Measurements from ENCODE around the gene SPATA25. TPM values are rescaled to one million over a fixed set of nuclear protein-coding genes. Genes with fewer than 3 reads are reported as not detected.

The SPATA25 gene
- total RNA-seq, 1 donor from 2014 or later, result 2.9 TPM

DNA sequence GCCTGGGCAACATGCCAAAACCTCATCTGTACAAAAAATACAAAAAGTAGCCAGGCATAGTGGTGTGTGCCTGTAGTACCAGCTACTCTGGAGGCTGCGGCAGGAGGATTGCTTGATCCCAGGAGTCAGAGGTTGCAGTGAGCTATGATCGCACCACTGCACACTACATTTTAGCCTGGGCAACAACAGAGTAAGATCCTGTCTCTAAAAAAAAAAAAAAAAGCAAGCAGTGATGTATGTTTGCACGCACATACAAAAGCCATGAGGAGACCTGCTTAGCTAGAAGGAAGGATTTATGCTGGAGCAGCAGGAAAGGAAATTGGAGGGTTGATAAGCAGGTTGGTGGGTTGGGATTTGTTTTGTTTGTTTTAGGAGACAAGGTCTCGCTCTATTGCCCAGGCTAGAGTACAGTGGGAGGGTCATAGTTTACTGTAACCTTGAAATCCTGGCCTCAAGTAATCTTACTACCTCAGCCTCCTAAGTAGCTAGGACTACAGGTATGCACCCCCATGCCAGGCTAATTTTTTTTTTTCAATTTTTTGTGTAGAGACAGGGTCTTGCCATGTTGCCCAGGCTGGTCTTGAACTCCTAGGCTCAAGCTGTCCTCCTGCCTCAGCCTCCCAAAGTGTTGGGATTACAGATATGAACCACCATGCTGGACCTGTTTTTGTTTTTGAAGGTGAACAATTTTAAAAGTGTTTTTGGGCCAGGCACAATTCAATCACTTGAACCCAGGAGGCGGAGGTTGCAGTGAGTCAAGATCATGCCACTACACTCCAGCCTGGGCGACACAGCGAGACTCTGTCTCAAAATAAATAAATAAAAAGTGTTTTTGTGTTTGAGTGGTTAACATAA is 26.0 kb downstream of the SPATA25 start:
- Mint-ChIP-seq H3K9me3 (ENCODE audit: unreplicated experiment) (no peaks in the 10 kb centered on the region), H3K27ac (ENCODE audit: unreplicated experiment) (no peak overlapping the region), H3K4me1 (ENCODE audit: unreplicated experiment) (peaks cover 33% of the 10 kb centered on the region), H3K36me3 (ENCODE audit: unreplicated experiment) (peaks cover 2% of the 10 kb centered on the region), H3K4me3 (ENCODE audit: unreplicated experiment) (no peak overlapping the region), H3K27me3 (ENCODE audit: unreplicated experiment) (no peaks in the 10 kb centered on the region)
- TF ChIP-seq, protein P1, sequence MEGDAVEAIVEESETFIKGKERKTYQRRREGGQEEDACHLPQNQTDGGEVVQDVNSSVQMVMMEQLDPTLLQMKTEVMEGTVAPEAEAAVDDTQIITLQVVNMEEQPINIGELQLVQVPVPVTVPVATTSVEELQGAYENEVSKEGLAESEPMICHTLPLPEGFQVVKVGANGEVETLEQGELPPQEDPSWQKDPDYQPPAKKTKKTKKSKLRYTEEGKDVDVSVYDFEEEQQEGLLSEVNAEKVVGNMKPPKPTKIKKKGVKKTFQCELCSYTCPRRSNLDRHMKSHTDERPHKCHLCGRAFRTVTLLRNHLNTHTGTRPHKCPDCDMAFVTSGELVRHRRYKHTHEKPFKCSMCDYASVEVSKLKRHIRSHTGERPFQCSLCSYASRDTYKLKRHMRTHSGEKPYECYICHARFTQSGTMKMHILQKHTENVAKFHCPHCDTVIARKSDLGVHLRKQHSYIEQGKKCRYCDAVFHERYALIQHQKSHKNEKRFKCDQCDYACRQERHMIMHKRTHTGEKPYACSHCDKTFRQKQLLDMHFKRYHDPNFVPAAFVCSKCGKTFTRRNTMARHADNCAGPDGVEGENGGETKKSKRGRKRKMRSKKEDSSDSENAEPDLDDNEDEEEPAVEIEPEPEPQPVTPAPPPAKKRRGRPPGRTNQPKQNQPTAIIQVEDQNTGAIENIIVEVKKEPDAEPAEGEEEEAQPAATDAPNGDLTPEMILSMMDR (IDR thresholded peaks at IDR 0.05), result no peak
- DNase-seq (ENCODE audit: extremely low spot score, unreplicated experiment), result no peak

DNA sequence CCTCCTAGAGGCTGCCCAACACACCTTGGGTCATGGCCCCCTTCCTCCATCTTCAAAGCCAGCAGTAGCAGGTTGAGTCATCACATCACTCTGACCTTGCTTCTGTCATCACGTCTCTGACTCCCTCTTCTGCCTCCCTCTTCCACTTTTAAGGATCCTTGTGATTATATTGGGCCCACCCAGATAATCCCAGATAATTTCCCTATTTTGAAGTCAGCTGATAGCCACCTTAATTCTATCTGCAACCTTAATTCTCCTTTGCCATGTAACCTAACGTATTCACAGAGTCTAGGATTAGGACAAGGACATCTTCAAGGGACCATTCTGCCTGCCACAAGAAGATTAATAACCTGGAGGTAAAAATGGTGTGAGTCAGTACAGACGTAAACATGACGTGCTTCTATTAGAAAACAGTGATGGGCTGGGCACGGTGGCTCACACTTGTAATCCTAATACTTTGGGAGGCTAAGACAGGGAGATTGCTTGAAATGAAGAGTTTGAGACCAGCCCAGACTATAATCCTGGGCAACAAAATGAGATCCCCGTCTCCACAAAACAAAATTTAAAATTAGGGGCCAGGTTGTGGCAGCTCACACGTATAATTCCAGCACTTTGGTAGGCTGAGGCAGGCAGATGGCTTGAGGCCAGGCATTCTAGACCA is 26.7 kb downstream of the SPATA25 start:
- H3K27ac Mint-ChIP-seq (ENCODE audit: unreplicated experiment), result no peak overlapping the region
- peaks cover 39% of the 10 kb centered on the region for H3K4me1 Mint-ChIP-seq (ENCODE audit: unreplicated experiment)
- peaks cover 2% of the 10 kb centered on the region for H3K36me3 Mint-ChIP-seq (ENCODE audit: unreplicated experiment)
- TF ChIP-seq, protein P1 (IDR thresholded peaks at IDR 0.05), result no peak
- H3K27me3 Mint-ChIP-seq (ENCODE audit: unreplicated experiment), result no peaks in the 10 kb centered on the region
- DNase-seq (ENCODE audit: extremely low spot score, unreplicated experiment), result no peak
- H3K9me3 Mint-ChIP-seq (ENCODE audit: unreplicated experiment), result no peaks in the 10 kb centered on the region
- H3K4me3 Mint-ChIP-seq (ENCODE audit: unreplicated experiment), result no peak overlapping the region

DNA sequence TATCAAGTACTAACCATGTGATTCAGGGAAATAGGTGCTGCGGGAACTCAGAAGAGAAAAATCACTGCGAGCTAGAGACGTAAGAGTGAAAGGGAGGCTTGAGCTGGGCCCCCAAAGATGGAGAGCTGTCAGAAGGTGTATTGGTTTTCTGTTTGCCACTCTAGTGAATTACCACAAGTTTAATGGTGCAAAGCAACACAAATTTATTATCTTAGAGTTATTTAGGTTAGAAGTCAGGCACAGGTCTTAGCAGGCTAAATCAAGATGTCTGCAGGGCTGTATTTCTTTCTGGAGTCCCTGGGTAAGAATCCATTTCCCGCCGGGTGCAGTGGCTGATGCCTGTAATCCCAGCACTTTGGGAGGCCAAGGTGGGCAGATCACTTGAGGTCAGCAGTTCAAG is 27.5 kb downstream of the SPATA25 start:
- Mint-ChIP-seq H3K9me3 (ENCODE audit: unreplicated experiment) (no peaks in the 10 kb centered on the region), H3K4me3 (ENCODE audit: unreplicated experiment) (no peak overlapping the region), H3K27me3 (ENCODE audit: unreplicated experiment) (no peaks in the 10 kb centered on the region), H3K4me1 (ENCODE audit: unreplicated experiment) (peaks cover 42% of the 10 kb centered on the region), H3K27ac (ENCODE audit: unreplicated experiment) (no peak overlapping the region), H3K36me3 (ENCODE audit: unreplicated experiment) (peaks cover 2% of the 10 kb centered on the region)
- no peak for DNase-seq (ENCODE audit: extremely low spot score, unreplicated experiment)
- TF ChIP-seq, protein P1 (IDR thresholded peaks at IDR 0.05), result no peak

DNA sequence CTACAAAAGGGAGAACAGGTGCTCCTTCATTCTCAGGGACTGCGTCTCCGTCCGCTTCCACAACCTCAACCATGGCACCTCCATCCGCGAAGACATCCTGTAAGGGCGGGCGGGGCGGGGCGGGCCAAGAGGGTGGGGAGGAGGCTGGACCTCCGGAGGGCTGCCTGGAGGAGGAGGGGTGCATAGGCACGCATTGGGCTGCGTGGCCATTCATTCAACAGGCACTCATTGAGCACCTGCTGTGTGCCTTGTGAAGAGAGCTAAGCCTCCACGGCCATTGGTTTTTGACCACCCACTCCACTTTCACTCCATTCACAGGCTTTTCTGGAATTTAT is 29.6 kb downstream of the SPATA25 start:
- peak overlapping the region; percentile 93 for H3K27ac Mint-ChIP-seq (ENCODE audit: unreplicated experiment)
- no peaks in the 10 kb centered on the region for H3K9me3 Mint-ChIP-seq (ENCODE audit: unreplicated experiment)
- peaks cover 45% of the 10 kb centered on the region for H3K4me1 Mint-ChIP-seq (ENCODE audit: unreplicated experiment)
- no peaks in the 10 kb centered on the region for H3K27me3 Mint-ChIP-seq (ENCODE audit: unreplicated experiment)
- H3K36me3 Mint-ChIP-seq (ENCODE audit: unreplicated experiment), result peaks cover 2% of the 10 kb centered on the region
- H3K4me3 Mint-ChIP-seq (ENCODE audit: unreplicated experiment), result peak overlapping the region; percentile 92
- TF ChIP-seq, protein P1 (IDR thresholded peaks at IDR 0.05), result no peak
- no peak for DNase-seq (ENCODE audit: extremely low spot score, unreplicated experiment)

Measured in osteocyte (in vitro differentiated cells).